OCI-LY3 (cell line): ENCODE data around the gene UGP2.

ENCODE experiments used
- H2AFZ ChIP-seq: fragments of 200-600, 300-600 bp; shearing (Covaris generic); 2 replicates; pipeline ENCODE4 v1.6.0; 2014; ENCODE audit warnings: antibody characterized with exemption, low read depth, low read length
- H3K27ac ChIP-seq: fragments of 200-600, 300-600 bp; sonication (generic); 2 replicates; pipeline ENCODE4 v1.5.1; 2014; ENCODE audit warnings: mild to moderate bottlenecking, low read length, moderate library complexity, mixed read lengths
- H3K27me3 ChIP-seq: fragments of 200-600, 300-600 bp; sonication (generic); 2 replicates; pipeline ENCODE4 v1.6.1; 2014; ENCODE audit warnings: low read depth, low read length, mixed read lengths
- H3K36me3 ChIP-seq: fragments of 200-600, 300-600 bp; sonication (generic); replicated peaks from 2 replicates; pipeline ENCODE3; 2014; ENCODE audit warnings: low read depth, low read length, mixed read lengths
- H3K4me1 ChIP-seq: fragments of 300-600, 200-600 bp; sonication (generic); 2 replicates; pipeline ENCODE4 v1.6.1; 2014; ENCODE audit warnings: low read length, mixed read lengths
- H3K4me2 ChIP-seq: fragments of 200-600, 300-600 bp; sonication (generic); 2 replicates; pipeline ENCODE4 v1.6.1; 2014; ENCODE audit warnings: low read length, mixed read lengths
- H3K4me3 ChIP-seq: fragments of 300-600, 200-600 bp; sonication (generic); 2 replicates; pipeline ENCODE4 v1.5.1; 2014; ENCODE audit warnings: antibody characterized with exemption, mild to moderate bottlenecking, low read length, moderate library complexity
- H3K79me2 ChIP-seq: fragments of 300-600, 200-600 bp; shearing (Covaris generic); 2 replicates; pipeline ENCODE4 v1.6.1; 2014; ENCODE audit warnings: mild to moderate bottlenecking, low read length, mixed read lengths
- H3K9ac ChIP-seq: fragments of 300-600, 200-600 bp; shearing (Covaris generic); 2 replicates; pipeline ENCODE4 v1.6.0; 2014; ENCODE audit warnings: mild to moderate bottlenecking, low read length, moderate library complexity
- H3K9me3 ChIP-seq: fragments of 200-600, 300-600 bp; shearing (Covaris generic); 2 replicates; pipeline ENCODE4 v1.6.1; 2014; ENCODE audit warnings: low read length, mixed read lengths; ENCODE audit not compliant: insufficient read depth
- H4K20me1 ChIP-seq: fragments of 200-600, 300-600 bp; sonication (generic); 2 replicates; pipeline ENCODE4 v1.6.1; 2016; ENCODE audit warnings: low read length, mixed read lengths; ENCODE audit not compliant: insufficient read depth
- CTCF ChIP-seq: fragments of 200-600, 300-600 bp; sonication (generic); IDR thresholded peaks from 2 replicates; pipeline ENCODE4 v1.5.1; 2014; ENCODE audit warnings: antibody characterized with exemption, low read length, low read depth
- EZH2phosphoT487 ChIP-seq: fragments of 200-600 bp; shearing (Covaris generic); IDR thresholded peaks from 2 replicates; pipeline ENCODE4 v1.6.1; 2018; ENCODE audit warnings: antibody characterized with exemption, mixed run types, low read depth

The UGP2 gene

GRCh38 chr2:63841254-63842022 is at the start of gene UGP2:
UGP2 (plus strand) TSS chr2:63841896; CDS start chr2:63842186, 290 bp downstream.
- Histone ChIP-seq H3K4me2 (peak within 1 kb of the TSS; percentile 94), H3K27me3 (no peaks in the 10 kb centered on the region), H3K9me3 (no peaks in the 10 kb centered on the region), H3K79me2 (peaks cover 54% of the 10 kb centered on the region), H3K4me3 (peak within 1 kb of the TSS; percentile 91), H3K9ac (peak within 1 kb of the TSS; percentile 97), H3K4me1 (peaks cover 15% of the 10 kb centered on the region), H4K20me1 (peaks cover 22% of the 10 kb centered on the region), H3K27ac (peak within 1 kb of the TSS; percentile 81), H3K36me3 (no peaks in the 10 kb centered on the region), H2AFZ (peak within 1 kb of the TSS; percentile 74; the same call in 1 of the 2 replicates)
- no peak for TF ChIP-seq EZH2phosphoT487
- TF ChIP-seq CTCF = peak; percentile 24; the same call in 1 of the 2 replicates

GRCh38 chr2:63792530-63792929 is 49.2 kb upstream of the UGP2 start:
- no peaks in the 10 kb centered on the region for H3K36me3 ChIP-seq
- H3K27me3 ChIP-seq = no peaks in the 10 kb centered on the region
- no peaks in the 10 kb centered on the region for H3K4me1 ChIP-seq
- H3K79me2 ChIP-seq = no peaks in the 10 kb centered on the region
- H3K4me3 ChIP-seq = no peak overlapping the region
- no peak overlapping the region for H2AFZ ChIP-seq
- TF ChIP-seq EZH2phosphoT487 (no peak), CTCF (no peak)
- H3K4me2 ChIP-seq = no peak overlapping the region
- no peak overlapping the region for H3K9ac ChIP-seq
- no peak overlapping the region for H3K27ac ChIP-seq
- H3K9me3 ChIP-seq = no peaks in the 10 kb centered on the region
- H4K20me1 ChIP-seq = no peaks in the 10 kb centered on the region

- no peak overlapping the region for H3K4me2 ChIP-seq
- H3K27me3 ChIP-seq = no peaks in the 10 kb centered on the region
- H3K4me1 ChIP-seq = no peaks in the 10 kb centered on the region
- H3K36me3 ChIP-seq = no peaks in the 10 kb centered on the region
- H3K9ac ChIP-seq = no peak overlapping the region
- TF ChIP-seq CTCF (no peak), EZH2phosphoT487 (no peak)
- H2AFZ ChIP-seq = no peak overlapping the region
- no peak overlapping the region for H3K27ac ChIP-seq
- no peaks in the 10 kb centered on the region for H4K20me1 ChIP-seq
- no peaks in the 10 kb centered on the region for H3K9me3 ChIP-seq
- H3K4me3 ChIP-seq = no peak overlapping the region
- H3K79me2 ChIP-seq = no peaks in the 10 kb centered on the region
These were observed 45.3 kb upstream of the UGP2 start for GRCh38 chr2:63796366-63796765.

GRCh38 chr2:63796796-63797195 is 44.9 kb upstream of the UGP2 start:
- Histone ChIP-seq H3K9ac (no peak overlapping the region), H3K79me2 (no peaks in the 10 kb centered on the region), H3K36me3 (no peaks in the 10 kb centered on the region), H3K4me2 (no peak overlapping the region), H3K27ac (no peak overlapping the region), H3K4me3 (no peak overlapping the region), H3K27me3 (no peaks in the 10 kb centered on the region), H3K9me3 (no peaks in the 10 kb centered on the region), H4K20me1 (no peaks in the 10 kb centered on the region), H2AFZ (no peak overlapping the region), H3K4me1 (no peaks in the 10 kb centered on the region)
- TF ChIP-seq CTCF (no peak), EZH2phosphoT487 (no peak)
